Epithelial cell of esophagus (primary cell): ENCODE results near the gene RIC8B.
"Not testable (repeated sequence)": the region's sequence is repeated elsewhere in the genome, so short reads cannot be mapped to it uniquely, and the experiment has no call there.

Source experiments
- DNase-seq: peaks from one replicate; pipeline ENCODE4 v3.0.0; 2010; ENCODE audit warnings: low read depth
- H3K4me3 ChIP-seq: 2 replicates; pipeline ENCODE4 v1.5.1; 2011; ENCODE audit warnings: mild to moderate bottlenecking, low read length, control low read depth
- TF ChIP-seq, protein P1 (sequence below): IDR thresholded peaks from 2 replicates; pipeline ENCODE4 v1.5.1; 2011; ENCODE audit warnings: low read depth, mild to moderate bottlenecking, low read length, control low read depth, inconsistent platforms; ENCODE audit not compliant: insufficient read depth; ENCODE audit errors: missing control alignments

The RIC8B gene

GRCh38 chr12:106913456-106913855 is 139.0 kb downstream of the RIC8B start:
- TF ChIP-seq, protein P1, sequence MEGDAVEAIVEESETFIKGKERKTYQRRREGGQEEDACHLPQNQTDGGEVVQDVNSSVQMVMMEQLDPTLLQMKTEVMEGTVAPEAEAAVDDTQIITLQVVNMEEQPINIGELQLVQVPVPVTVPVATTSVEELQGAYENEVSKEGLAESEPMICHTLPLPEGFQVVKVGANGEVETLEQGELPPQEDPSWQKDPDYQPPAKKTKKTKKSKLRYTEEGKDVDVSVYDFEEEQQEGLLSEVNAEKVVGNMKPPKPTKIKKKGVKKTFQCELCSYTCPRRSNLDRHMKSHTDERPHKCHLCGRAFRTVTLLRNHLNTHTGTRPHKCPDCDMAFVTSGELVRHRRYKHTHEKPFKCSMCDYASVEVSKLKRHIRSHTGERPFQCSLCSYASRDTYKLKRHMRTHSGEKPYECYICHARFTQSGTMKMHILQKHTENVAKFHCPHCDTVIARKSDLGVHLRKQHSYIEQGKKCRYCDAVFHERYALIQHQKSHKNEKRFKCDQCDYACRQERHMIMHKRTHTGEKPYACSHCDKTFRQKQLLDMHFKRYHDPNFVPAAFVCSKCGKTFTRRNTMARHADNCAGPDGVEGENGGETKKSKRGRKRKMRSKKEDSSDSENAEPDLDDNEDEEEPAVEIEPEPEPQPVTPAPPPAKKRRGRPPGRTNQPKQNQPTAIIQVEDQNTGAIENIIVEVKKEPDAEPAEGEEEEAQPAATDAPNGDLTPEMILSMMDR = no peak

DNA sequence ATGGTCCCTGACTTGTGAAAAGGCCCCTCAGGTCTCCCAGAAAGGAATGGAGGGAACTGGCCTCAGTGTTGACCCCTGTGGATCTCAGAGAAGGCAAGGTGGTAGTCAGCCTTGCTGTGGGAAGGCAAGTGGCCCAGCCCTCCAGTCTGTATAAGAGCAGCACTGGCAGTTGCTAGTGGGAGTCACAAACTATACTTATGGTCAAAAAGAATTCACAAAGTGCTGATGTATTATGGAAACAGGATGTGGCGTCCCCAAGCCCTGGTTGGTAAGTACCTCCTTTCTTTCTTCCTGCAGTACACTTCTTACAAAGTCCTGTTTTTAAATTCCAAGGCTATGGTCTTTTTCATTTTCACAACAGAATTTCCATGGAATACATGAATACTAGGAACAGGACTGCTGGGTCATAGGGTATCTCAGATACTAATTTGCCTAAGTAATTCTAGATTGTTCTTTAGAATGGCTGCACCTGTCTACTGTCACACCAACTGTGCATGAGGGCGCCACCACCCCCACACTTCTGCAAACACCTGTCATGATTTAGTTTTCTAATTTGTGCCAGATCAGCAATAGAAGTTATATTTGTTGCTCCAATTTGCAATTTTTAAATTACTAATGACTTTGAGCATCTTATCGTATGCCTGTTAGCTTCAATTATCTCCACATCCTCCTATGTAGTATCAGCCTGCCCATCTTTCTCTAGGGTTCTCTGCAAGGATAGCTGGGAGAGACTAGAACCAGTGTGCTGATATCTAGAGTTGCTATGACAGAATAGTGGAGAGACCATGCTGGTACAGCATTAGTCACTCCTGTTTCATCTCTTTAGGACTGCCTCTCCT is 140.5 kb downstream of the RIC8B start:
- DNase-seq = no peak
- TF ChIP-seq, protein P1 = no peak
- no peak overlapping the region for H3K4me3 ChIP-seq

More at GRCh38 chr12:106913456-106913855, 139.0 kb downstream of the RIC8B start:
- no peak overlapping the region for H3K4me3 ChIP-seq
- DNase-seq = no peak

- TF ChIP-seq, protein P1 = no peak
- no peak for DNase-seq
- no peak overlapping the region for H3K4me3 ChIP-seq
Observed at GRCh38 chr12:106915635-106916026, 141.1 kb downstream of the RIC8B start.

- no peak for DNase-seq
- no peak overlapping the region for H3K4me3 ChIP-seq
- TF ChIP-seq, protein P1 = no peak
Observed at GRCh38 chr12:106917503-106917902, 143.0 kb downstream of the RIC8B start.

- H3K4me3 ChIP-seq = no peak overlapping the region
- DNase-seq = peak; percentile 25
- TF ChIP-seq, protein P1 = peak; percentile 69
Observed at GRCh38 chr12:106918746-106919145, 144.3 kb downstream of the RIC8B start.

- TF ChIP-seq, protein P1 = peak; percentile 71
- no peak overlapping the region for H3K4me3 ChIP-seq
- peak; percentile 59 for DNase-seq
Observed at GRCh38 chr12:106919910-106920544, 145.5 kb downstream of the RIC8B start.

- H3K4me3 ChIP-seq, DNase-seq: not testable (repeated sequence)
Observed at GRCh38 chr12:106921976-106922375, 147.5 kb downstream of the RIC8B start.

DNA sequence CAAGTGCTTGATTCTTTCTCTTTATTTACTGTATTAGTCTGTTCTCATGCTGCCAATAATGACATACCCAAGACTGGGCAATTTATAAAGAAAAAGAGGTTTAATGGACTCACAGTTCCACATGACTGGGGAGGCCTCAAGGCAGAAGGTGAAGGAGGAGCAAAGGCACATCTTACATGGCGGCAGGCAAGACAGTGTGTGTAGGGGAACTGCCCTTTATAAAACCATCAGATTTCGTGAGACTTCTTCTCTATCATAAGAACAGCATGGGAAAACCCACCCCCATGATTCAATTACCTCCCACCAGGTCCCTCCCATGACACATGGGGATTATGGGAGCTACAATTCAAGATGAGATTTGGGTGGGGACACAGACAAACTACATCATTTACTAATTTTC is 149.1 kb downstream of the RIC8B start:
- not testable (repeated sequence) for DNase-seq, H3K4me3 ChIP-seq
